Esophagus muscularis mucosa (tissue), 4 donors: ENCODE results near the gene TMEM131L. TPM values are rescaled to one million over a fixed set of nuclear protein-coding genes. Genes with fewer than 3 reads are reported as not detected.
A peak's percentile ranks its signal among the peaks of the same experiment; 100 is the strongest.

Experiments used
- DNase-seq: peaks from one replicate; pipeline ENCODE4 v3.0.0-alpha.2; 2017; ENCODE audit errors: extremely low spot score
- H3K27ac ChIP-seq, 4 donors: fragments of 200-600 bp; sonication (generic); replicated peaks in 1 of 4; 1 replicate in 3 of 4; 2 replicates in 1 of 4; pipeline ENCODE4 v1.5.1; 2016 to 2019; ENCODE audit warnings: mild to moderate bottlenecking in 1 of 4
- H3K27me3 ChIP-seq, 4 donors: fragments of 200-600 bp; sonication (generic); one replicate each; pipeline versions ENCODE4 v1.5.1 to v1.6.0; 2016 to 2019
- H3K36me3 ChIP-seq, 4 donors: fragments of 200-600 bp; sonication (generic); one replicate each; pipeline ENCODE4 v1.5.1; 2016 to 2019
- H3K4me1 ChIP-seq, 4 donors: fragments of 200-600 bp; sonication (generic); one replicate each; pipeline ENCODE4 v1.5.1; 2016 to 2019
- H3K4me3 ChIP-seq, 4 donors: fragments of 200-600 bp; sonication (generic); 1 replicate in 2 of 4; 2 replicates in 2 of 4; pipeline ENCODE4 v1.5.1; 2016 to 2019; ENCODE audit warnings: mild to moderate bottlenecking in 4 of 4, moderate library complexity in 1 of 4
- H3K9me3 ChIP-seq, 4 donors: fragments of 200-600 bp; sonication (generic); 1 replicate in 3 of 4; 2 replicates in 1 of 4; pipeline ENCODE4 v1.5.1; 2016 to 2019
- CTCF ChIP-seq, 3 experiments: fragments of 200-600 bp in 2 of 3; fragments of 450-650 bp in 1 of 3; sonication (generic) in 2 of 3; IDR thresholded peaks; one replicate each; pipeline ENCODE4 v1.5.1; 2017 to 2019; ENCODE audit warnings: antibody characterized with exemption in 3 of 3, mild to moderate bottlenecking in 2 of 3, moderate library complexity in 1 of 3
- EP300 ChIP-seq: sonication (generic); formaldehyde crosslinking; IDR thresholded peaks from one replicate; pipeline ENCODE4 v1.6.1; 2017; ENCODE audit warnings: antibody characterized with exemption
- POLR2A ChIP-seq: fragments of 450-650 bp; IDR thresholded peaks from one replicate; pipeline ENCODE4 v1.6.1; 2017; ENCODE audit warnings: antibody characterized with exemption, moderate library complexity, mild to moderate bottlenecking, low read depth
- POLR2AphosphoS5 ChIP-seq, 2 donors: sonication (generic); formaldehyde crosslinking; IDR thresholded peaks; one replicate each; pipeline ENCODE4 v1.6.1; 2017; ENCODE audit warnings: antibody characterized with exemption in 2 of 2
- WGBS: methylation state at CpG from one replicate; pipeline ENCODE4 v1.1.5; 2018; 5-methylcytosine and 5-hydroxymethylcytosine counted together
- intact Hi-C: fragments of 100-400 bp; cut with DNase I; formaldehyde crosslinking; loops from one replicate; pipeline ENCODE4 v1.15.1; 2023
- total RNA-seq, 4 donors: library from RNA; depleted of rRNA; stranded (reverse); fragments of >200 nt; gene quantifications; one replicate each; pipeline versions ENCODE4 v1.1.0 to v1.2.1, GENCODE V29; 2016

TMEM131L gene
- total RNA-seq, 4 donors from 2014 or later: 10.3 to 16.3 (median 12.1) TPM

- Histone ChIP-seq H3K27me3 (no peaks in the 10 kb centered on the region), H3K4me3 (no peak overlapping the region), H3K4me1 (no peaks in the 10 kb centered on the region), H3K36me3 (peaks cover 34 to 77% (median 68%) of the 10 kb centered on the region in 4 donors), H3K9me3 (no peaks in the 10 kb centered on the region), H3K27ac (no peak overlapping the region)
- WGBS: 92% methylated on average over 3 of the region's 3 CpGs
- no peak for TF ChIP-seq POLR2AphosphoS5 (IDR thresholded peaks at IDR 0.05)
- peak; percentile 40 to 65 (median 50) for TF ChIP-seq CTCF (IDR thresholded peaks at IDR 0.05)
- intact Hi-C loops: loop anchor here (5.0 kb wide), 1 partner anchor 112 kb away; no protein-coding TSS in a partner anchor
- no peak for DNase-seq
Measured at GRCh38 chr4:153634738-153635353, 168.7 kb downstream of the TMEM131L start.

- no peak overlapping the region for H3K4me3 ChIP-seq
- intact Hi-C loops: no loop called here
- no peaks in the 10 kb centered on the region for H3K4me1 ChIP-seq
- H3K9me3 ChIP-seq: no peaks in the 10 kb centered on the region
- H3K27ac ChIP-seq: no peak overlapping the region
- H3K27me3 ChIP-seq: no peaks in the 10 kb centered on the region
- DNase-seq: no peak
- peaks cover 25 to 67% (median 58%) of the 10 kb centered on the region in 4 donors for H3K36me3 ChIP-seq
- TF ChIP-seq EP300: no peak
- TF ChIP-seq POLR2A: no peak
- no peak for TF ChIP-seq CTCF (IDR thresholded peaks at IDR 0.05)
- TF ChIP-seq POLR2AphosphoS5 (IDR thresholded peaks at IDR 0.05): no peak
- WGBS: 65% methylated on average over 6 of the region's 6 CpGs
Measured at GRCh38 chr4:153635846-153636245, 169.7 kb downstream of the TMEM131L start.

DNA sequence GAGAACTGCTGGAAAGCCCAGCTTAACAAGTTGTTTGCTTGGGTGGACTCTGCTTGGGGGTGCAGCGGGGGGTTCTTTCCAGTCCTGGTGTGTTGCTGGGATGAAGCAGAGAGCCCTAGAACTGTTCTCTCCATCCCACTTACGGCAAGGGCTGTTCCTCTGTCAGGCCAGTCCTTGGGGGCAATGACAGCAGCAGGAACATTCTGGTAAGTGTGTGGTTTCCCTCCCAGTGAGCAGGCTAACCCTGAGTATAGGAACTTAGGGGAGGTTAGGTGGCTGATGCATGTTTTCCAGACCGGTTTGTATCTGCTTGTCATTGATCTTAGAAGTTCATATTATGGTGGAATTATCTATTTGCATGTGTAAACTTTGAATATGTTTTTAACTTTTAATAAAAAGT is 171.0 kb downstream of the TMEM131L start:
- Histone ChIP-seq H3K4me3 (no peak overlapping the region), H3K9me3 (no peaks in the 10 kb centered on the region), H3K36me3 (peaks cover 17 to 54% (median 44%) of the 10 kb centered on the region in 4 donors), H3K27ac (no peak overlapping the region), H3K4me1 (no peaks in the 10 kb centered on the region), H3K27me3 (no peaks in the 10 kb centered on the region)
- intact Hi-C loops: no loop called here
- no peak for DNase-seq
- TF ChIP-seq CTCF (IDR thresholded peaks at IDR 0.05): no peak
- no peak for TF ChIP-seq POLR2A
- no peak for TF ChIP-seq EP300
- TF ChIP-seq POLR2AphosphoS5 (IDR thresholded peaks at IDR 0.05): no peak
- WGBS: 85% methylated on average over 2 of the region's 3 CpGs

DNA sequence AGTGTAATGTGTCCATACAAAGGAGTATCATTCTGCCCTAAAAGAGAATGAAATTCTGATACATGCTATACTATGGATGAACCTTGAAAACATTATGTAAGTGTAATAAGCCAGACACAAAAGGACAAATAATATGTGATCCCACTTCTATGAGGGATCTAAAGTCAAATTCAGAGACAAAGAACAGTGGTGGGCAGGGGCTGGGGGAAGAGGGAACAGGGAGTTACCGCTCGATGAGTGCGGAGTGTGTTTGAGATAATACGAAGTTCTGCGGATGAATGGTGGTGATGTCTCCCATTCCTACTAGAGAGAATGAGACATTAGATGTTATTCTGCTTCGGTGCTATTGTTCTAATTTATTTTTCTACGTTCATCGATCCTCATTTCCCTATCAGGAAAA is 171.9 kb downstream of the TMEM131L start:
- intact Hi-C loops: no loop called here
- DNase-seq: no peak
- TF ChIP-seq POLR2A (no peak), EP300 (no peak), POLR2AphosphoS5 (IDR thresholded peaks at IDR 0.05) (no peak), CTCF (IDR thresholded peaks at IDR 0.05) (no peak)
- H3K27me3 ChIP-seq: no peaks in the 10 kb centered on the region
- peaks cover 17 to 46% (median 38%) of the 10 kb centered on the region in 4 donors for H3K36me3 ChIP-seq
- 94% methylated on average over 8 of the region's 8 CpGs for WGBS
- H3K4me3 ChIP-seq: no peak overlapping the region
- H3K27ac ChIP-seq: no peak overlapping the region
- H3K4me1 ChIP-seq: no peaks in the 10 kb centered on the region
- H3K9me3 ChIP-seq: no peaks in the 10 kb centered on the region

DNA sequence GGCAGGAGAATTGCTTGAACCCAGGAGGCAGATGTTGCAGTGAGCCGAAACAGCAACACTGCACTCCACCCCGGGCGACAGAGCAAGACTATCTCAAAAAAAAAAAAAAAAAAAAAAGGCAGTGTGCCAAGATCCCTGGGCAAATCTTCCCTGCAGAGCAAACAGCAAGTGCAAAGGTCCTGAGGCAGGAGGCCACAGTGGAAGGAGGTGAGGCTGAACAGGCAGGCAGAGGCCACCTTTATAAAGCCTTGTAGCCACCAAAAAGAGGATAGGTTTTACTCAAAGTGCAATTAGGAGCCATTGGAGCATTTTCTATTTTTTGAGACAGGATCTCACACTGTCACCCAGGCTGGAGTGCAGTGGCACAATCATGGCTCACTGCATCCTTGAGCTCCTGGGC is 172.8 kb downstream of the TMEM131L start:
- DNase-seq: no peak
- intact Hi-C loops: no loop called here
- WGBS: 93% methylated on average over 3 of the region's 3 CpGs

More for the DNA sequence above, 172.8 kb downstream of the TMEM131L start:
- Histone ChIP-seq H3K36me3 (peaks cover 11 to 36% (median 30%) of the 10 kb centered on the region in 4 donors), H3K27ac (no peak overlapping the region), H3K4me1 (no peaks in the 10 kb centered on the region), H3K4me3 (no peak overlapping the region), H3K9me3 (no peaks in the 10 kb centered on the region), H3K27me3 (no peaks in the 10 kb centered on the region)
- TF ChIP-seq POLR2AphosphoS5 (IDR thresholded peaks at IDR 0.05) (no peak), EP300 (no peak)
